HG03469 (cell line): ENCODE measurements around the gene MRPL10.
"Not testable (repeated sequence)": the region's sequence is repeated elsewhere in the genome, so short reads cannot be mapped to it uniquely, and the experiment has no call there.

Source experiments
- ATAC-seq: cut with Tn5 transposase; IDR thresholded peaks from one replicate; pipeline ENCODE4 v1.9.1; 2021; ENCODE audit warnings: mild to moderate bottlenecking, moderate library complexity, moderate number of reproducible peaks; ENCODE audit not compliant: unreplicated experiment

Gene MRPL10

DNA sequence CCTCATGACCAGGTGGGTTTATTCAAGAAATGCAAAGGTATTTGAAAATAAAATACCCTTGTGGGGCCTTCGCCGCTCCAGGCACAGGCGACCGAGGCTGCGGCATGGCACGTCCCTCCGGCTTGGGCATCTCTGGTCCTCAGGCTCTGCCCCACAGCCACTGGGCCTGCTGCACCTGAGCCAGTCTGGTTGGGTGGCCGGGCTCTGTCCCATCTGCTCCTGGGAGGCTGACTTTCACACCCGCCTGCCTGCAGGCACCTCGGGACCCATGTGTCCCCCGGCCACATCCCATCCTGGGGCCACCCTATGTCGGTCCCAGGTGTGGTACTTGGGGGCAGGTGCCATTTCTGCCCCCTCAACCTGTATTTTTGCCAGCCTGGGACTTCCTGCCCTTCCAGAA, 30.7 kb downstream of the MRPL10 start:
- no peak for ATAC-seq

DNA sequence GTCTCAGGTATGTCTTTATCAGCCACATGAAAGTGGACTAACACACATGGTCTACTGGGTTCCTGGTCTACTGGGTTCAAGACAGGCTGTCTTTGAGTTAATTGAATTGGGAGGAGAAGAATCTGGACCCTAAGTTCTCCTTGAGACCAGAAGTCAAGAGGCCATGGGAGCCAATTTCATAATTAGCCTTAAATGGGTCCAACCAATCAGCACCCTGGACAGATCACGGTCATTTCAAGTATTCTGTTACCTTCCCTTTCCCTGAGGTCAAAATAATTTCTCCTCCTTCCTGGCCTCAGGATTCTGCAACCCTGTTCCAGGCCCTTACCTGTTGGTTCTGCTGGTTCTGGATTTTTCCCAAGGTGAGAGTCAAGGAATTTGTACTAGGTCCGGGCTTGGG, 33.5 kb downstream of the MRPL10 start:
- ATAC-seq: no peak

- ATAC-seq: no peak
Measured at GRCh38 chr17:47792979-47793378, 38.4 kb downstream of the MRPL10 start.

DNA sequence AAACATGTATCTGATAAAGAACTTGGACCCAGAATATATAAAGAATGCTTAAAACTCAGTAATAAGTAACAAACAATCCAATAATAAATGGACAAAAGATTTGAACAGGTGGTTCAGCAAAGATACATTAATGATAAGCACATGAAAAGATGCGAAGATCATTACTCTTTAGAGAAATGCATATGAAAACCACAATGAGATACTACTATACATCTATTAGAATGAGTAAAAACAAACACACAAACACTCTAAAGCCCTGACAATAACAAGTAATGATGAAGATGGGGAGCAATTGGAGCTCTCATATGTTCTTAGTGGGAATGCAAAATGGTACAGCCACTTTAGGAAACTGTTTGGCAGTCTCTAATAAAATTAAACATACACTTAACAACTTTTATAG, 38.9 kb downstream of the MRPL10 start:
- no peak for ATAC-seq

DNA sequence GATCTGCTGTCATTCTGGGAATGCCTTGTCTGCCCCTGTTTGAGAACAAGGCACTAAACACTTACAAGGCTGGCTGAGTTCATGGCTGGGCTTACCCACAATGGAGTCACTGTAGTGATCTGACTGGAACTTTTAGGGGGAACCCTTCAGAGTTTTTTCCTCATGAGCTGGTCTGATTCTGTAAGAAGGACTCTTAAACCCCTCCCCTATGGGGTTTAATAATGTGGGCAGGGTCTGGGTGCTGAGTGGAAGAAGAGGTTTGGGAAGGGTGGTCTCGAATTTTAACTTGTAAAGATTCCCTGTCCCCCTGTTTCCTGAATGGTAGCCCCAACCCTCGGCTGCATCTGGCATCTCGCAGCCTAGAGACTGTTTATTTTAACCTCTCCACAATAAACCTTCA, 40.3 kb downstream of the MRPL10 start:
- ATAC-seq: no peak

DNA sequence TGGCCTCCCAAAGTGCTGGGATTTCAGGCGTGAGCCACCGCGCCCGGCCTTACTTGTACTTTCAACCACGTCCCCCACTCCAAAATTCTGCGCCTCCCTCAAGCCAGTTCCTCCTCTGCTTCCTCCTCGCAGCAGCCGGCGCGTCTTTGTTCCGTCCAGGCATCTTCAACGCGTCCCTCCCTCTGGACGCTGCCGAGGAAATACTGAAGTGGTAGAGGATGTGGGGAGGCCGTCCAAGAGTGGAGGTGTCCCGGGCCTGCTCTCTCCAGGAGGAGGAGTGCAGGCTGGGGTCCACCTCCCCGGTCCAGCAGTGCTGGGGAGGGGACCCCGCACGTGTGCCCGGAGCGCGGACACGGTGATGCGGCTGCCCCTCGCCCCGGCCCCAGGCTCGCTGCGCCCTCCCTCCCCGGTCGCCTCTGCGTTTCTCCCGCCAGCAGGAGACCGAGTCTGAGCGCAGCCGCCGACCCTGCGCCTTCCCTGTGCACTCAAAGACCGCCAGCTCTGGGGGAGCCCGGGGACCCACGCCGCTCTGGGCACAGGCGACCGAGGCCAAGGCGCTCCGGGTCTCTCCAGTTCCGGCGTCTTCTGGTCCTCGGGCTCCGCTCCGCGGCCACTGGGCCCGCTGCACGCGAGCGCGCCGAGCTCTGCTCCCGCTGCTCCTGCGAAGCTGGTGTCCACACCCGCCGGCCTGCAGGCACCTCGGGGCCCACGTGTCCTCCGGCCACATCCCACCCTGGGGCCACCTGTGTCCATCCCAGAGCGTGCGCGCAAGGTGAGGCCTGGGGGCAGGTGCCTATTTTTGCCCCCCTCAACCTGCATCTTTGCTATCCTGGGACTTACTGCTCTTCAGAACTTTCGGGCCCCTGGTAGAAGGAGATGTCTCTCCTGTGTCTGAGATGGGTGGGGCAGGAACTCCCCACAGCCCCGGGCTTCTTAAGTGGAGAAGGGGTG, 41.5 kb downstream of the MRPL10 start:
- ATAC-seq: no peak

- ATAC-seq: no peak
Measured at GRCh38 chr17:47785538-47786123, 45.7 kb downstream of the MRPL10 start.

GRCh38 chr17:47781397-47781796, 49.9 kb downstream of the MRPL10 start:
- no peak for ATAC-seq

GRCh38 chr17:47778184-47778635, 53.1 kb downstream of the MRPL10 start:
- no peak for ATAC-seq

- ATAC-seq: no peak
Measured at GRCh38 chr17:47776330-47777197, 54.8 kb downstream of the MRPL10 start.

DNA sequence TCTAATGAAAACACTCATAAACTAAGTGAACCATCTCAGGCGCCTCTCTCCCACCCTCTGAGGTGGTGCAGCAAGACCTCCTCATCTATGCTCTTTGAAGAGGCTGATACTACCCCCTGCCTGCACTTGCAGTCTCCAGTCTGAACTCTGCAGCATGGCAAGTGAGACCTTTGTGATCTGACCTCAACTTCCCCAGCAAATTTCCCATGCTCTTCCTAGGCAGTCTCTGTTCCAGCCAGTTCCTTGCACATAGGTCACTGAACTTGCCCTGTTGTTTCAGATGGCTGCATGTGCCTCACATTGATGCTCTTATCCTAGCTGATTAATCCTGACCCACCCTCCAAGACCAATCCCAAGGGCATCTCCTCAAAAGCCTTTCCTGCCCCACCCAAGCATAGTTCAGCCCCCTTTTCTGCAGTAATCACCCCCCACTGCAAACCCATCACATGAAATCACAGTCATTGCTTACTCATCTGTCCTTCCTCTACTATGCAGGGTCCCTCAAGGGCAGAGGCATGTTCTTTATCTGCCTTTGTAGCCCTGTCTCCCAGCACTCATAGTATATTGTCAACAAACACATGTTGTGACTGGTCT, 56.3 kb downstream of the MRPL10 start:
- no peak for ATAC-seq

DNA sequence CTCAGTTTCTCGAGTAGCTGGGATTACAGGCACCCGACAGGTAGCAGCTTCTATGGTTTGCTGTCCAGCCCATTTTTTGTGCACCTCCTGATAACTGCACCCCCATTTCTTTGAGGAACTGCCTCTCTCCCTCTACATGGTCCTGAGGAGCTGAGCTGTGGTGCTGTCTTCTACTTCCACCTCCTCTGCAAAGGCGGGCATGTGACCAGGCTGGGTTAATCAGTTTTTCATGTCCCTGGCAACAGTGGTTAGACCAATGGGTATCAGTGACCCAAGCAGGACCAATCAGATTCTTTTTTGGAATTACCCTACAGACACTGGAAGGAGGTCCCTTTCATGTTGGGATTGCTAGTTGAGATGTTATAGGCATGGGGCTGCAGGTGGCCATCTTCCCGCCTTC, 57.0 kb downstream of the MRPL10 start:
- no peak for ATAC-seq

DNA sequence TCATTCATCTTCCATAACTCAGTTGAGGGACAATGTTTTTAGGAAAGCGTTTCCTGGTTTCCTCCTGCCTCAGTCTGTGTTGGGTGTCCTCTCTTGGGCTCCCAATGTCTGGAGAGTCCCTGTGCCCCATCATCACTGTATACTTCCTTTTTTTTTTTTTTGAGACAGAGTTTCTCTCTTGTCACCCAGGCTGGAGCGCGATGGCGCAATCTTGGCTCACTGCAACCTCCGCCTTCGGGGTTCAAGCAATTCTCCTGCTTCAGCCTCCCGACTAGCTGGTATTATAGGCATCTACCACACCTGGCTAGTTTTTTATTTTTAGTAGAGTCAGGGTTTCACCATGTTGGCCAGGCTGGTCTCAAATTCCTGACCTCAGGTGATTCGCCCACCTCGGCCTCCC, 57.7 kb downstream of the MRPL10 start:
- not testable (repeated sequence) for ATAC-seq
